GM06990 (cell line): ENCODE data around the gene KRT80.

Source experiments
- DNase-seq: peaks from one replicate; pipeline ENCODE4 v3.0.0-alpha.2; 2011; ENCODE audit not compliant: insufficient read length; ENCODE audit errors: extremely low read depth
- H3K27me3 ChIP-seq: replicated peaks from 2 replicates; pipeline ENCODE4 v1.6.0; 2011; ENCODE audit warnings: low read length; ENCODE audit not compliant: control insufficient read depth, insufficient read depth
- H3K36me3 ChIP-seq: 2 replicates; pipeline ENCODE4 v1.5.1; 2011; ENCODE audit warnings: low read length; ENCODE audit not compliant: control insufficient read depth, insufficient read depth
- H3K4me3 ChIP-seq: replicated peaks from 2 replicates; pipeline ENCODE4 v1.5.1; 2011; ENCODE audit warnings: low read depth, mild to moderate bottlenecking, control low read depth, low read length
- TF ChIP-seq, protein P1 (sequence below): IDR thresholded peaks from 2 replicates; pipeline ENCODE4 v1.5.1; 2011; ENCODE audit warnings: low read length, control low read depth, mild to moderate bottlenecking, inconsistent platforms; ENCODE audit not compliant: insufficient read depth, poor library complexity, severe bottlenecking

Gene KRT80

DNA sequence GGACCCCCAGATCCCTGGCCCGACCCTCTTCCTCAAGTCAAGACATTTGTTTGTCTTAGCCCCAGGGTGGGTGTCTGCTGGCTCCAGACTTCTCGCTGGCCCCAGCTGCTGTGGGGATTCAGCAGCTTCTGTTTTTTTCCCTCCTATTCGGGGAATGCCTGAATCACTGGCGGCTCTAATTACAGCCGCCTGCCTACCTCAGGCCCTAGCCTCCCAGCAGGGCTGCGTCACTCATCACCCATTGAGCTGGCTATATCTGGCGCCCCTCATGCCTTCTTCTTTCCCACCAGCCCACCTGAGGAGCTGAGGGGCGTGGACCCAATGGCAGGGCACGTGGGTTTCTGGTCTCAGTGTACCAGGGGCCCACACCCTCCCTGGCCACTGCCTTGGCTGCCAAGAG lies 10.1 kb downstream of the KRT80 start:
- TF ChIP-seq, protein P1, sequence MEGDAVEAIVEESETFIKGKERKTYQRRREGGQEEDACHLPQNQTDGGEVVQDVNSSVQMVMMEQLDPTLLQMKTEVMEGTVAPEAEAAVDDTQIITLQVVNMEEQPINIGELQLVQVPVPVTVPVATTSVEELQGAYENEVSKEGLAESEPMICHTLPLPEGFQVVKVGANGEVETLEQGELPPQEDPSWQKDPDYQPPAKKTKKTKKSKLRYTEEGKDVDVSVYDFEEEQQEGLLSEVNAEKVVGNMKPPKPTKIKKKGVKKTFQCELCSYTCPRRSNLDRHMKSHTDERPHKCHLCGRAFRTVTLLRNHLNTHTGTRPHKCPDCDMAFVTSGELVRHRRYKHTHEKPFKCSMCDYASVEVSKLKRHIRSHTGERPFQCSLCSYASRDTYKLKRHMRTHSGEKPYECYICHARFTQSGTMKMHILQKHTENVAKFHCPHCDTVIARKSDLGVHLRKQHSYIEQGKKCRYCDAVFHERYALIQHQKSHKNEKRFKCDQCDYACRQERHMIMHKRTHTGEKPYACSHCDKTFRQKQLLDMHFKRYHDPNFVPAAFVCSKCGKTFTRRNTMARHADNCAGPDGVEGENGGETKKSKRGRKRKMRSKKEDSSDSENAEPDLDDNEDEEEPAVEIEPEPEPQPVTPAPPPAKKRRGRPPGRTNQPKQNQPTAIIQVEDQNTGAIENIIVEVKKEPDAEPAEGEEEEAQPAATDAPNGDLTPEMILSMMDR = no peak
- H3K36me3 ChIP-seq = no peaks in the 10 kb centered on the region
- DNase-seq = no peak

GRCh38 chr12:52180971-52181628 lies 10.7 kb downstream of the KRT80 start:
- no peak overlapping the region for H3K4me3 ChIP-seq
- TF ChIP-seq, protein P1 = no peak
- DNase-seq = no peak
- H3K36me3 ChIP-seq = no peaks in the 10 kb centered on the region
- no peaks in the 10 kb centered on the region for H3K27me3 ChIP-seq

More for the DNA sequence above, 10.1 kb downstream of the KRT80 start:
- Histone ChIP-seq H3K4me3 (no peak overlapping the region), H3K27me3 (no peaks in the 10 kb centered on the region)

- TF ChIP-seq, protein P1 = no peak
- H3K36me3 ChIP-seq = no peaks in the 10 kb centered on the region
- no peak overlapping the region for H3K4me3 ChIP-seq
- no peak for DNase-seq
- H3K27me3 ChIP-seq = no peaks in the 10 kb centered on the region
These were observed 12.3 kb downstream of the KRT80 start for GRCh38 chr12:52179396-52179973.

DNA sequence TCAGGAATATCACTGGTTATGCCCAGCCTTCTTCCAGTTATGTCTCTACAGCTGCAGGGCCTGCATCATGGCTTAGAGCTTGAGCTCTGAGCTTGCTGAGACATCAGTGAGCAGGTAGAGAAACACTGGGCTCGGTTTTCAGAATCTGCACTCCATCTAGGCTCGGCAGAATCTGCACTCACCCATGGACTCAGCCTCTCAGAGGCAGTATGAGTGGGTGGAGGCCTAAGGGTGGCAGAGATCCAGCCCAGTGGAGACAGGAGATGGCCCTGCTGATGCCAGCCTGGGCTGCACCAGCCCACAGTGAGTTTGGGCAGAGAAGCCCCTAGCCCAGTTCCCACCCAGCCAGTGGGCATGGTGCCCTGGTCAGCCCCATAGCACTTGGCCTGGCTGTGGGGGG lies 12.8 kb downstream of the KRT80 start:
- H3K4me3 ChIP-seq = no peak overlapping the region
- TF ChIP-seq, protein P1 = no peak
- H3K27me3 ChIP-seq = no peaks in the 10 kb centered on the region
- no peak for DNase-seq
- no peaks in the 10 kb centered on the region for H3K36me3 ChIP-seq

GRCh38 chr12:52178443-52178842 lies 13.4 kb downstream of the KRT80 start:
- no peaks in the 10 kb centered on the region for H3K36me3 ChIP-seq
- TF ChIP-seq, protein P1 = no peak
- no peak overlapping the region for H3K4me3 ChIP-seq
- no peaks in the 10 kb centered on the region for H3K27me3 ChIP-seq
- DNase-seq = no peak
